Mucosa of stomach (tissue), 1 donor: ENCODE results near the gene NADSYN1.
"Not testable (repeated sequence)": the region's sequence is repeated elsewhere in the genome, so short reads cannot be mapped to it uniquely, and the experiment has no call there.

Source experiments
- H3K27me3 ChIP-seq: one replicate; pipeline ENCODE4 v1.7.0; 2013; ENCODE audit warnings: mild to moderate bottlenecking, low read length; ENCODE audit not compliant: control insufficient read depth, insufficient read depth
- H3K36me3 ChIP-seq: one replicate; pipeline ENCODE4 v1.7.0; 2013; ENCODE audit warnings: low read length; ENCODE audit not compliant: control insufficient read depth, insufficient read depth
- H3K4me1 ChIP-seq: one replicate; pipeline ENCODE4 v1.7.0; 2013; ENCODE audit warnings: mild to moderate bottlenecking, low read length; ENCODE audit not compliant: control insufficient read depth, insufficient read depth
- H3K4me3 ChIP-seq: one replicate; pipeline ENCODE4 v1.7.0; 2013; ENCODE audit warnings: low read length
- H3K9ac ChIP-seq: one replicate; pipeline ENCODE4 v1.7.0; 2013; ENCODE audit warnings: mild to moderate bottlenecking, low read length, moderate library complexity
- H3K9me3 ChIP-seq: one replicate; pipeline ENCODE4 v1.7.0; 2013; ENCODE audit warnings: mild to moderate bottlenecking, low read length, moderate library complexity; ENCODE audit not compliant: control insufficient read depth
- donor health status: Pancreatic carcinoma.

Gene NADSYN1

DNA sequence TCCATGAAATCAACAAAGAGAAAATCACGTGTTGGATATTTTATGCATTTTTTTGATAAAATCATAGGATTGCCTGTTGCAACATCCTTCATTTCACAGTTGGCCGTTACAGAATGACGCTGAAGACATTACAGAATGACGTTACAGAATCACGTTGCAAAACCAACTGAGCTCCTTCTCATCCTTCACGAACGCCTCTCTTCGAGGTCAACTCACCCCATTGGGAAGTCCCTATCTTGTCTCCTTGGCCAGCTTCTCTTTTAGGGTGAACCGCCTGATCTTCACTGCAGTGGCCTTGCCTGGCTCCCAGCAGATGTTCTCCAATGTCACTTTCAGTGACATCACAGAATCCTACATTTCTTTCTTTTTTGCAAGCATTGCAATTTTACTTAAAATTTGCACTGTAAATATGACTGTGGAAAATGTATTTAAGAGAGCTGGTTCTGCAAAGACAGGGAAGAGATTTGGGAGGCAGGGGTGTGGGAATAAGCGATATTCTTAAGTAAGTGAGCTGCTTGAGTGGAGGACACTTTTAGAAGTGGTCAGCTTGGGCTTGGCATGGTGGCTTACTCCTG lies 79.1 kb downstream of the NADSYN1 start:
- Histone ChIP-seq H3K27me3 (no peaks in the 10 kb centered on the region), H3K4me3 (no peak overlapping the region), H3K9ac (no peak overlapping the region), H3K9me3 (no peaks in the 10 kb centered on the region), H3K4me1 (no peaks in the 10 kb centered on the region), H3K36me3 (no peaks in the 10 kb centered on the region)

GRCh38 chr11:71534711-71535608 lies 82.0 kb downstream of the NADSYN1 start:
- H3K27me3 ChIP-seq, H3K9me3 ChIP-seq, H3K9ac ChIP-seq, H3K4me1 ChIP-seq, H3K4me3 ChIP-seq, H3K36me3 ChIP-seq: not testable (repeated sequence)

- Histone ChIP-seq H3K4me1 (no peaks in the 10 kb centered on the region), H3K9me3 (no peaks in the 10 kb centered on the region), H3K4me3 (no peak overlapping the region), H3K27me3 (no peaks in the 10 kb centered on the region), H3K36me3 (no peaks in the 10 kb centered on the region), H3K9ac (no peak overlapping the region)
Observed at GRCh38 chr11:71535825-71536224, 82.8 kb downstream of the NADSYN1 start.

DNA sequence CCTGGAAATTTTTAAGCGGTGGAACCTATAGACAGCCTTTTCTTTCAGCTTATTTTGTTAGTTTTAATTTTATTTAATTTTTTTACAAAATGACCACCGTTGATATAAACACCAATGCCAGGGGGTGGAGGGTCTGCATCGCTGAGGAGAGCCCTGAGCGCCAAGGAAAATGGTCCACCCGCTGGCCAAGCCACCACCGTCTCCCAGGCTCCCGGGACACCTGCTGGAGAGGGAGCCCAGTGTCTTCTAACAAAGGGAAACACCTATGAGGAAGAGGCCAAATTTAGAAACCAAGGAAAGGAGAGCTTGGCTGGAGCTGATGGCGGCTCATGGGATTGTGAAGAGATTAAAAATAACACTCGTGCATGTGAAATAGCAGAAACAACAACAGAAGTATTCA lies 84.5 kb downstream of the NADSYN1 start:
- no peaks in the 10 kb centered on the region for H3K4me1 ChIP-seq

GRCh38 chr11:71537977-71538665 lies 85.1 kb downstream of the NADSYN1 start, which contains the start of gene KRTAP5-8:
Gene KRTAP5-8 (plus strand): TSS chr11:71538025. CDS start chr11:71538056, 31 bp downstream.
- not testable (repeated sequence) for H3K27me3 ChIP-seq, H3K9me3 ChIP-seq, H3K36me3 ChIP-seq, H3K9ac ChIP-seq, H3K4me3 ChIP-seq, H3K4me1 ChIP-seq

More for the DNA sequence above, 84.5 kb downstream of the NADSYN1 start:
- Histone ChIP-seq H3K4me3 (no peak overlapping the region), H3K36me3 (no peaks in the 10 kb centered on the region), H3K9ac (no peak overlapping the region), H3K9me3 (no peaks in the 10 kb centered on the region), H3K27me3 (no peaks in the 10 kb centered on the region)

- H3K4me1 ChIP-seq = peaks cover 1% of the 10 kb centered on the region
- no peak overlapping the region for H3K4me3 ChIP-seq
- H3K9ac ChIP-seq = no peak overlapping the region
Observed at GRCh38 chr11:71538666-71538990, 85.6 kb downstream of the NADSYN1 start.

DNA sequence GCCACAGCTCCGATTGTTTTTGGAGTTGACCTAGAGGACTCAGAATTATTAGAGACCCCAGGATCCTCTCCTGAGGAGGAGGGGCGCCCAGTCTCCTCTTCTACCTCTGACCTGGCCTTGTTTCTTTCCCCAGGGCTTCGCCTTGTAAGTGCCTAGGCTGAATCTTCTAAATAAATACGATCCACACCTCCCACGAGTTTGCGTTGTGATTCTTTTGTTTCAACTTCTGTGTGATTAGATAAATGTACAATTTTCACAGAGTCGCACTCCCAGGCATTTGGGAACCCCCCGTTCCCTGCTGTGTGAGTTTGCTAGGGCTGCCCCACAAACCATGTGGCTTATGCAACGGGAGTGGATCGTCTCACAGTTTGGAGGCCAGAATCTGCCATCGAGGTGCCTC lies 86.0 kb downstream of the NADSYN1 start:
- H3K9me3 ChIP-seq = no peaks in the 10 kb centered on the region
- H3K4me3 ChIP-seq = no peak overlapping the region
- no peaks in the 10 kb centered on the region for H3K27me3 ChIP-seq
- H3K9ac ChIP-seq = no peak overlapping the region
- no peaks in the 10 kb centered on the region for H3K36me3 ChIP-seq
- H3K4me1 ChIP-seq = peaks cover 5% of the 10 kb centered on the region

More at GRCh38 chr11:71538666-71538990, 85.6 kb downstream of the NADSYN1 start:
- Histone ChIP-seq H3K36me3 (no peaks in the 10 kb centered on the region), H3K9me3 (no peaks in the 10 kb centered on the region), H3K27me3 (no peaks in the 10 kb centered on the region)

DNA sequence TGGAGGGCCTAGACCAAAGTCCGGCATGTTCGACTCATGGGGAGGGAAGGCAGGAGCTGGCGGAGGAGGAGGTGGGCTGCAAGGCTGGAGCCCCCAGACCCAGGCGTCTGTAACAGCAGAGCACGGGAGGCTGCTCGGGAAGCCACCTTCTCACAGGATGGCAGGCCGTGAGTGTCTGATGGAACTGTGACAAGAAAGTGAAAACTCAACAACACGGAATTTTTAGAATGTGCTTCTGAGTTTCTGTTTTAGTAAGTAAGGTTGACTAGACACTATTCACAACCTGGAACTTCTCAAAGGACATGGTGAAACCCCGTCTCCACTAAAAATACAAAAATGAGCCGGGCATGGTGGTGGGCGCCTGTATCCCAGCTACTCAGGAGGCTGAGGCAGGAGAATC lies 87.0 kb downstream of the NADSYN1 start:
- not testable (repeated sequence) for H3K9ac ChIP-seq, H3K9me3 ChIP-seq, H3K4me1 ChIP-seq, H3K36me3 ChIP-seq, H3K4me3 ChIP-seq, H3K27me3 ChIP-seq

DNA sequence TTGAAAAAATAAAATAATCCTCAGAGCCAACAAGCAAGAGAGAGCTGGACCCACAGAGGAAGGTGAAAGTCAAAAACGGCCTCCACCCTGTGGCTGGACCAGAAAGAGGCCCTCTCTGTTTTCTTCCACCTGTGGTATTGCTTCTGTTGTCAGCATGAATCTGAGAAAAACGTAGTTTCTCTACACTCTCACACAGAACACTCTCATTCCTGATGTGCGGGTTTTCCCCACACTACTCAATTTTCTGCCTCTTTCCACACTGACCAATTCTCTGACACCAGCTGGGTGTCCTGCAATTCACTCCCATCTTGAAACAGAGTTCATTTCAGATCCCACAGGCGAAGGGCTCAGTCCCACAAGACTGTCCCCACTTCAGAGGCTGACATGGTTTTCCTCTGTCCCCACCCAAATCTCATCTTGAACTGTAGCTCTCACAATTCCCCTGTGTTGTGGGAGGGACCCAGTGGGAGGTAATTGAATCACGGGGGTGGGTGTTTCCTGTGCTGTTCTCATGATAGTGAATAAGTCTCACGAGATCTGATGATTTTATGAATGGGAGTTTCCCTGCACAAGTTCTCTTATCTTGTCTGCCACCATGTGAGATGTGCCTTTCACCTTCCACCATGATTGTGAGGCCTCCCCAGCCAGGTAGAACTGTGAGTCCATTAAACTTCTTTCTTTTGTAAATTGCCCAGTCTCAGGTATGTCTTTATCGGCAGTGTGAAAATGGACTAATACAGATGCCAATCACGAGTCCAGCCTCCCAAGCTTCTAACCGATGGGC lies 87.7 kb downstream of the NADSYN1 start:
- not testable (repeated sequence) for H3K9ac ChIP-seq, H3K4me3 ChIP-seq, H3K4me1 ChIP-seq, H3K27me3 ChIP-seq, H3K36me3 ChIP-seq, H3K9me3 ChIP-seq

DNA sequence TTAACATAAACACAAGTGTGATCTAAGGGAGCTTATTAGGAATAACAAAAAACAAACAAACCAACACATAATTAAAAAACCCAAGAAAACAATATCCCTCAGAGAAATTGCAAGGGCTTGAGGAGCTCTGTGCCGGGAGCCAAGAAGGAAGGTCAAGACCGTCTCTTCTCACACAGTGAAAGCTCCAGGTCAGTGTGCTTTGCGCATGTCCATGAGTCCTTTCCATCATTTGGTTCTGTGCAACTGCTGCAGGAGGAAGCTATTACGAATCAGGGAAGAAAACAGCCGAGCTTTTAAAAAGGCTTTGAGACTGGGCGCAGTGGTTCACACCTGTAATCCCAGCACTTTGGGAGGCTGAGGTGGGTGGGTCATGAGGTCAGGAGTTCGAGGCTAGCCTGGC lies 89.4 kb downstream of the NADSYN1 start:
- Histone ChIP-seq H3K4me3 (no peak overlapping the region), H3K36me3 (no peaks in the 10 kb centered on the region), H3K27me3 (no peaks in the 10 kb centered on the region), H3K9ac (no peak overlapping the region), H3K4me1 (peaks cover 5% of the 10 kb centered on the region), H3K9me3 (no peaks in the 10 kb centered on the region)

- Histone ChIP-seq H3K9ac (no peak overlapping the region), H3K27me3 (peaks cover 6% of the 10 kb centered on the region), H3K4me3 (no peak overlapping the region), H3K36me3 (no peaks in the 10 kb centered on the region), H3K4me1 (peaks cover 5% of the 10 kb centered on the region), H3K9me3 (no peaks in the 10 kb centered on the region)
Observed at GRCh38 chr11:71542879-71543777, 90.1 kb downstream of the NADSYN1 start.
